OCI-LY1 (cell line): ENCODE data around the gene HSPB2.

Source experiments
- CTCF ChIP-seq: fragments of 200-600 bp; sonication (generic), shearing (Covaris generic); IDR thresholded peaks from 2 replicates; pipeline ENCODE4 v1.5.1; 2017; ENCODE audit warnings: mild to moderate bottlenecking, antibody characterized with exemption, low read length, moderate library complexity, mixed read lengths
- EZH2 ChIP-seq: fragments of 200-600 bp; sonication (generic), shearing (Covaris generic); IDR thresholded peaks from 2 replicates; pipeline ENCODE4 v1.8.0; 2017; ENCODE audit warnings: borderline replicate concordance, mixed run types, mild to moderate bottlenecking, antibody characterized with exemption, low read length, moderate library complexity, mixed read lengths

GRCh38 chr11:111945198-111945597, 32.7 kb downstream of the HSPB2 start:
- no peak for TF ChIP-seq CTCF
- TF ChIP-seq EZH2 = no peak
